DND-41 (cell line): Measurements from ENCODE around the gene FHIT.

Experiments
- EZH2 ChIP-seq: IDR thresholded peaks from 3 replicates; pipeline ENCODE4 v1.6.1; 2012; ENCODE audit warnings: borderline replicate concordance, low read depth, mild to moderate bottlenecking, moderate library complexity, low read length, inconsistent platforms; ENCODE audit not compliant: severe bottlenecking
- TF ChIP-seq, protein P1 (sequence below): IDR thresholded peaks from 2 replicates; pipeline ENCODE4 v1.5.1; 2012; ENCODE audit warnings: borderline replicate concordance, low read length, moderate library complexity, mild to moderate bottlenecking; ENCODE audit not compliant: poor library complexity, severe bottlenecking; ENCODE audit errors: extremely low read depth

- TF ChIP-seq, protein P1, sequence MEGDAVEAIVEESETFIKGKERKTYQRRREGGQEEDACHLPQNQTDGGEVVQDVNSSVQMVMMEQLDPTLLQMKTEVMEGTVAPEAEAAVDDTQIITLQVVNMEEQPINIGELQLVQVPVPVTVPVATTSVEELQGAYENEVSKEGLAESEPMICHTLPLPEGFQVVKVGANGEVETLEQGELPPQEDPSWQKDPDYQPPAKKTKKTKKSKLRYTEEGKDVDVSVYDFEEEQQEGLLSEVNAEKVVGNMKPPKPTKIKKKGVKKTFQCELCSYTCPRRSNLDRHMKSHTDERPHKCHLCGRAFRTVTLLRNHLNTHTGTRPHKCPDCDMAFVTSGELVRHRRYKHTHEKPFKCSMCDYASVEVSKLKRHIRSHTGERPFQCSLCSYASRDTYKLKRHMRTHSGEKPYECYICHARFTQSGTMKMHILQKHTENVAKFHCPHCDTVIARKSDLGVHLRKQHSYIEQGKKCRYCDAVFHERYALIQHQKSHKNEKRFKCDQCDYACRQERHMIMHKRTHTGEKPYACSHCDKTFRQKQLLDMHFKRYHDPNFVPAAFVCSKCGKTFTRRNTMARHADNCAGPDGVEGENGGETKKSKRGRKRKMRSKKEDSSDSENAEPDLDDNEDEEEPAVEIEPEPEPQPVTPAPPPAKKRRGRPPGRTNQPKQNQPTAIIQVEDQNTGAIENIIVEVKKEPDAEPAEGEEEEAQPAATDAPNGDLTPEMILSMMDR, result no peak
- no peak for TF ChIP-seq EZH2
These were observed 738.7 kb downstream of the FHIT start for GRCh38 chr3:60512506-60512905.
